HEK293 (cell line): Measurements from ENCODE around the gene EPN2.
A peak's percentile ranks its signal among the peaks of the same experiment; 100 is the strongest.

ENCODE experiments used
- AEBP2 ChIP-seq: fragments of 450-650 bp; formaldehyde crosslinking; IDR thresholded peaks from 2 replicates; pipeline ENCODE4 v1.5.1; 2016; ENCODE audit warnings: missing biosample characterization, missing genetic modification characterization, borderline replicate concordance
- BCL11B ChIP-seq: fragments of 450-650 bp; formaldehyde crosslinking; IDR thresholded peaks from 2 replicates; pipeline ENCODE4 v1.5.1; 2016; ENCODE audit warnings: low read depth, missing biosample characterization, missing genetic modification characterization
- GFI1B ChIP-seq: fragments of 450-650 bp; formaldehyde crosslinking; IDR thresholded peaks from 2 replicates; pipeline ENCODE4 v1.5.1; 2016; ENCODE audit warnings: missing biosample characterization, missing genetic modification characterization
- OVOL3 ChIP-seq: fragments of 450-650 bp; formaldehyde crosslinking; IDR thresholded peaks from 2 replicates; pipeline ENCODE4 v1.5.1; 2016; ENCODE audit warnings: missing biosample characterization, missing genetic modification characterization
- PRDM1 ChIP-seq: fragments of 450-650 bp; formaldehyde crosslinking; IDR thresholded peaks from 2 replicates; pipeline ENCODE4; 2016; ENCODE audit warnings: missing biosample characterization, missing genetic modification characterization
- PRDM2 ChIP-seq: fragments of 450-650 bp; formaldehyde crosslinking; IDR thresholded peaks from 2 replicates; pipeline ENCODE4 v1.5.1; 2016; ENCODE audit warnings: missing biosample characterization, missing genetic modification characterization, borderline replicate concordance
- RBAK ChIP-seq: fragments of 450-650 bp; formaldehyde crosslinking; IDR thresholded peaks from 2 replicates; pipeline ENCODE4 v1.5.1; 2016; ENCODE audit warnings: missing biosample characterization, missing genetic modification characterization
- SP7 ChIP-seq: fragments of 450-650 bp; formaldehyde crosslinking; IDR thresholded peaks from 2 replicates; pipeline ENCODE4 v1.5.1; 2016; ENCODE audit warnings: missing biosample characterization, missing genetic modification characterization
- ZFP41 ChIP-seq: fragments of 450-650 bp; formaldehyde crosslinking; IDR thresholded peaks from 2 replicates; pipeline ENCODE4 v1.5.1; 2016; ENCODE audit warnings: missing biosample characterization, missing genetic modification characterization, borderline replicate concordance
- ZNF114 ChIP-seq: fragments of 450-650 bp; formaldehyde crosslinking; IDR thresholded peaks from 2 replicates; pipeline ENCODE4 v1.5.0; 2017; ENCODE audit warnings: missing biosample characterization, missing genetic modification characterization
- ZNF132 ChIP-seq: fragments of 450-650 bp; formaldehyde crosslinking; IDR thresholded peaks from 2 replicates; pipeline ENCODE4 v1.5.1; 2017; ENCODE audit warnings: missing biosample characterization, missing genetic modification characterization, borderline replicate concordance
- ZNF174 ChIP-seq: fragments of 450-650 bp; formaldehyde crosslinking; IDR thresholded peaks from 2 replicates; pipeline ENCODE4 v1.5.0; 2017; ENCODE audit warnings: missing biosample characterization, mild to moderate bottlenecking, missing genetic modification characterization
- ZNF350 ChIP-seq: fragments of 450-650 bp; formaldehyde crosslinking; IDR thresholded peaks from 2 replicates; pipeline ENCODE4 v1.5.0; 2017; ENCODE audit warnings: missing biosample characterization, mild to moderate bottlenecking, missing genetic modification characterization
- ZNF501 ChIP-seq: fragments of 450-650 bp; formaldehyde crosslinking; IDR thresholded peaks from 2 replicates; pipeline ENCODE4 v1.5.1; 2016; ENCODE audit warnings: missing biosample characterization, missing genetic modification characterization
- ZNF521 ChIP-seq: fragments of 450-650 bp; formaldehyde crosslinking; IDR thresholded peaks from 2 replicates; pipeline ENCODE4 v1.5.1; 2017; ENCODE audit warnings: missing biosample characterization, mild to moderate bottlenecking, missing genetic modification characterization
- ZNF548 ChIP-seq: fragments of 450-650 bp; formaldehyde crosslinking; IDR thresholded peaks from 2 replicates; pipeline ENCODE4 v1.5.1; 2016; ENCODE audit warnings: missing biosample characterization, missing genetic modification characterization
- ZNF596 ChIP-seq: fragments of 450-650 bp; IDR thresholded peaks from 2 replicates; pipeline ENCODE4 v1.5.0; 2018; ENCODE audit warnings: missing biosample characterization, mild to moderate bottlenecking, missing genetic modification characterization, moderate library complexity
- ZNF610 ChIP-seq: fragments of 450-650 bp; formaldehyde crosslinking; IDR thresholded peaks from 2 replicates; pipeline ENCODE4 v1.5.1; 2016; ENCODE audit warnings: missing biosample characterization, missing genetic modification characterization, borderline replicate concordance
- ZNF624 ChIP-seq: fragments of 450-650 bp; formaldehyde crosslinking; IDR thresholded peaks from 2 replicates; pipeline ENCODE4 v1.5.1; 2017; ENCODE audit warnings: missing biosample characterization, missing genetic modification characterization
- ZNF670 ChIP-seq: fragments of 450-650 bp; formaldehyde crosslinking; IDR thresholded peaks from 2 replicates; pipeline ENCODE4 v1.5.1; 2016; ENCODE audit warnings: missing biosample characterization, missing genetic modification characterization, low read depth
- ZNF776 ChIP-seq: fragments of 450-650 bp; formaldehyde crosslinking; IDR thresholded peaks from 2 replicates; pipeline ENCODE4 v1.5.0; 2017; ENCODE audit warnings: missing biosample characterization, missing genetic modification characterization, borderline replicate concordance
- ZNF777 ChIP-seq: fragments of 450-650 bp; formaldehyde crosslinking; IDR thresholded peaks from 2 replicates; pipeline ENCODE4 v1.5.1; 2017; ENCODE audit warnings: missing biosample characterization, missing genetic modification characterization, borderline replicate concordance
- TF ChIP-seq, protein P1 (sequence below): fragments of 450-650 bp; formaldehyde crosslinking; IDR thresholded peaks from 2 replicates; pipeline ENCODE4 v1.5.1; 2016; ENCODE audit warnings: missing biosample characterization, missing genetic modification characterization
- TF ChIP-seq, protein P2 (sequence below): fragments of 450-650 bp; formaldehyde crosslinking; IDR thresholded peaks from 2 replicates; pipeline ENCODE4 v1.5.1; 2016; ENCODE audit warnings: missing biosample characterization, missing genetic modification characterization
- TF ChIP-seq, protein P3 (sequence below): fragments of 450-650 bp; formaldehyde crosslinking; IDR thresholded peaks from 2 replicates; pipeline ENCODE4 v1.5.1; 2016; ENCODE audit warnings: missing biosample characterization, missing genetic modification characterization, low read depth
- TF ChIP-seq, protein P4 (sequence below): fragments of 450-650 bp; formaldehyde crosslinking; IDR thresholded peaks from 2 replicates; pipeline ENCODE4 v1.5.1; 2016; ENCODE audit warnings: missing biosample characterization, missing genetic modification characterization

The EPN2 gene

GRCh38 chr17:19255279-19255678, 18.1 kb downstream of the EPN2 start (continued):
- TF ChIP-seq ZNF624 (no peak), PRDM2 (tag by site-specific recombination) (no peak), ZNF174 (tag by site-specific recombination) (no peak), AEBP2 (tag by site-specific recombination) (peak; percentile 99), ZNF777 (tag by site-specific recombination) (no peak), ZNF132 (tag by site-specific recombination) (no peak), OVOL3 (peak; percentile 85; the same call in 1 of the 2 replicates), ZNF521 (tag by site-specific recombination) (no peak), ZNF776 (tag by site-specific recombination) (no peak), BCL11B (tag by site-specific recombination) (peak; percentile 75; the same call in 1 of the 2 replicates), ZNF501 (tag by site-specific recombination) (peak; percentile 92), SP7 (tag by site-specific recombination) (no peak), ZNF114 (tag by site-specific recombination) (no peak), ZNF596 (tag by site-specific recombination) (no peak), GFI1B (tag by site-specific recombination) (peak; percentile 88), ZFP41 (tag by site-specific recombination) (no peak), ZNF610 (tag by site-specific recombination) (peak; percentile 71; the same call in 1 of the 2 replicates), ZNF548 (tag by site-specific recombination) (no peak), PRDM1 (tag by site-specific recombination) (no peak), ZNF350 (tag by site-specific recombination) (no peak), RBAK (tag by site-specific recombination) (peak; percentile 84), ZNF670 (tag by site-specific recombination) (no peak)
- TF ChIP-seq, protein P1, sequence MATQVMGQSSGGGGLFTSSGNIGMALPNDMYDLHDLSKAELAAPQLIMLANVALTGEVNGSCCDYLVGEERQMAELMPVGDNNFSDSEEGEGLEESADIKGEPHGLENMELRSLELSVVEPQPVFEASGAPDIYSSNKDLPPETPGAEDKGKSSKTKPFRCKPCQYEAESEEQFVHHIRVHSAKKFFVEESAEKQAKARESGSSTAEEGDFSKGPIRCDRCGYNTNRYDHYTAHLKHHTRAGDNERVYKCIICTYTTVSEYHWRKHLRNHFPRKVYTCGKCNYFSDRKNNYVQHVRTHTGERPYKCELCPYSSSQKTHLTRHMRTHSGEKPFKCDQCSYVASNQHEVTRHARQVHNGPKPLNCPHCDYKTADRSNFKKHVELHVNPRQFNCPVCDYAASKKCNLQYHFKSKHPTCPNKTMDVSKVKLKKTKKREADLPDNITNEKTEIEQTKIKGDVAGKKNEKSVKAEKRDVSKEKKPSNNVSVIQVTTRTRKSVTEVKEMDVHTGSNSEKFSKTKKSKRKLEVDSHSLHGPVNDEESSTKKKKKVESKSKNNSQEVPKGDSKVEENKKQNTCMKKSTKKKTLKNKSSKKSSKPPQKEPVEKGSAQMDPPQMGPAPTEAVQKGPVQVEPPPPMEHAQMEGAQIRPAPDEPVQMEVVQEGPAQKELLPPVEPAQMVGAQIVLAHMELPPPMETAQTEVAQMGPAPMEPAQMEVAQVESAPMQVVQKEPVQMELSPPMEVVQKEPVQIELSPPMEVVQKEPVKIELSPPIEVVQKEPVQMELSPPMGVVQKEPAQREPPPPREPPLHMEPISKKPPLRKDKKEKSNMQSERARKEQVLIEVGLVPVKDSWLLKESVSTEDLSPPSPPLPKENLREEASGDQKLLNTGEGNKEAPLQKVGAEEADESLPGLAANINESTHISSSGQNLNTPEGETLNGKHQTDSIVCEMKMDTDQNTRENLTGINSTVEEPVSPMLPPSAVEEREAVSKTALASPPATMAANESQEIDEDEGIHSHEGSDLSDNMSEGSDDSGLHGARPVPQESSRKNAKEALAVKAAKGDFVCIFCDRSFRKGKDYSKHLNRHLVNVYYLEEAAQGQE (tag by site-specific recombination): peak; percentile 86
- TF ChIP-seq, protein P2, sequence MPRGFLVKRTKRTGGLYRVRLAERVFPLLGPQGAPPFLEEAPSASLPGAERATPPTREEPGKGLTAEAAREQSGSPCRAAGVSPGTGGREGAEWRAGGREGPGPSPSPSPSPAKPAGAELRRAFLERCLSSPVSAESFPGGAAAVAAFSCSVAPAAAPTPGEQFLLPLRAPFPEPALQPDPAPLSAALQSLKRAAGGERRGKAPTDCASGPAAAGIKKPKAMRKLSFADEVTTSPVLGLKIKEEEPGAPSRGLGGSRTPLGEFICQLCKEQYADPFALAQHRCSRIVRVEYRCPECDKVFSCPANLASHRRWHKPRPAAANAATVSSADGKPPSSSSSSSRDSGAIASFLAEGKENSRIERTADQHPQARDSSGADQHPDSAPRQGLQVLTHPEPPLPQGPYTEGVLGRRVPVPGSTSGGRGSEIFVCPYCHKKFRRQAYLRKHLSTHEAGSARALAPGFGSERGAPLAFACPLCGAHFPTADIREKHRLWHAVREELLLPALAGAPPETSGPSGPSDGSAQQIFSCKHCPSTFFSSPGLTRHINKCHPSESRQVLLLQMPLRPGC (tag by site-specific recombination): no peak
- TF ChIP-seq, protein P3, sequence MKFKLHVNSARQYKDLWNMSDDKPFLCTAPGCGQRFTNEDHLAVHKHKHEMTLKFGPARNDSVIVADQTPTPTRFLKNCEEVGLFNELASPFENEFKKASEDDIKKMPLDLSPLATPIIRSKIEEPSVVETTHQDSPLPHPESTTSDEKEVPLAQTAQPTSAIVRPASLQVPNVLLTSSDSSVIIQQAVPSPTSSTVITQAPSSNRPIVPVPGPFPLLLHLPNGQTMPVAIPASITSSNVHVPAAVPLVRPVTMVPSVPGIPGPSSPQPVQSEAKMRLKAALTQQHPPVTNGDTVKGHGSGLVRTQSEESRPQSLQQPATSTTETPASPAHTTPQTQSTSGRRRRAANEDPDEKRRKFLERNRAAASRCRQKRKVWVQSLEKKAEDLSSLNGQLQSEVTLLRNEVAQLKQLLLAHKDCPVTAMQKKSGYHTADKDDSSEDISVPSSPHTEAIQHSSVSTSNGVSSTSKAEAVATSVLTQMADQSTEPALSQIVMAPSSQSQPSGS (tag by site-specific recombination): no peak
- TF ChIP-seq, protein P4, sequence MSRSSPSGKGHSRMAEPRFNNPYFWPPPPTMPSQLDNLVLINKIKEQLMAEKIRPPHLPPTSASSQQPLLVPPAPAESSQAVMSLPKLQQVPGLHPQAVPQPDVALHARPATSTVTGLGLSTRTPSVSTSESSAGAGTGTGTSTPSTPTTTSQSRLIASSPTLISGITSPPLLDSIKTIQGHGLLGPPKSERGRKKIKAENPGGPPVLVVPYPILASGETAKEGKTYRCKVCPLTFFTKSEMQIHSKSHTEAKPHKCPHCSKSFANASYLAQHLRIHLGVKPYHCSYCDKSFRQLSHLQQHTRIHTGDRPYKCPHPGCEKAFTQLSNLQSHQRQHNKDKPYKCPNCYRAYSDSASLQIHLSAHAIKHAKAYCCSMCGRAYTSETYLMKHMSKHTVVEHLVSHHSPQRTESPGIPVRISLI: peak; percentile 67; the same call in 1 of the 2 replicates
